ENCODE data around the gene OR2AT4.

OR2AT4 gene

DNA sequence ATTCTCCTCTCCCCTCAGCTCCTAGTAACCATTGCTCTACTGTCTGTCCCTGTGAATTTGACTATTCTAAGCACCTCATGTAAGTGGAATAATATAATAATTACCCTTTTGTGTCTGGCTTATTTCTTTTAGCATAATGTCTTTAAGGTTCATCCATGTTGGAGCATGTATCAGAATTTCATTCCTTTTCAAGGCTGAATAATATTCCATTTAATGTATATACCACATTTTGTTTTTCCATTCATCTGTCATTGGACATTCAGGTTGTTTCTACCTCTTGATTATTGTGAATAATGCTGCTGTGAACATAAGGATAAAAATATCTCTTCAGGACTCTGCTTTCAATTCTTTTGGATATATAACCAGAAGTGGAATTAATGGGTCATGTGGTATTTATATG is 28.1 kb downstream of the OR2AT4 start:
- TF ChIP-seq, protein P1, sequence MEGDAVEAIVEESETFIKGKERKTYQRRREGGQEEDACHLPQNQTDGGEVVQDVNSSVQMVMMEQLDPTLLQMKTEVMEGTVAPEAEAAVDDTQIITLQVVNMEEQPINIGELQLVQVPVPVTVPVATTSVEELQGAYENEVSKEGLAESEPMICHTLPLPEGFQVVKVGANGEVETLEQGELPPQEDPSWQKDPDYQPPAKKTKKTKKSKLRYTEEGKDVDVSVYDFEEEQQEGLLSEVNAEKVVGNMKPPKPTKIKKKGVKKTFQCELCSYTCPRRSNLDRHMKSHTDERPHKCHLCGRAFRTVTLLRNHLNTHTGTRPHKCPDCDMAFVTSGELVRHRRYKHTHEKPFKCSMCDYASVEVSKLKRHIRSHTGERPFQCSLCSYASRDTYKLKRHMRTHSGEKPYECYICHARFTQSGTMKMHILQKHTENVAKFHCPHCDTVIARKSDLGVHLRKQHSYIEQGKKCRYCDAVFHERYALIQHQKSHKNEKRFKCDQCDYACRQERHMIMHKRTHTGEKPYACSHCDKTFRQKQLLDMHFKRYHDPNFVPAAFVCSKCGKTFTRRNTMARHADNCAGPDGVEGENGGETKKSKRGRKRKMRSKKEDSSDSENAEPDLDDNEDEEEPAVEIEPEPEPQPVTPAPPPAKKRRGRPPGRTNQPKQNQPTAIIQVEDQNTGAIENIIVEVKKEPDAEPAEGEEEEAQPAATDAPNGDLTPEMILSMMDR (conservative IDR thresholded peaks at IDR 0.05; ENCODE audit: low read length), result no peak
- H3K4me3 ChIP-seq (ENCODE audit: low read length), result no peak overlapping the region
- no peak for DNase-seq (ENCODE audit: low read depth)

DNA sequence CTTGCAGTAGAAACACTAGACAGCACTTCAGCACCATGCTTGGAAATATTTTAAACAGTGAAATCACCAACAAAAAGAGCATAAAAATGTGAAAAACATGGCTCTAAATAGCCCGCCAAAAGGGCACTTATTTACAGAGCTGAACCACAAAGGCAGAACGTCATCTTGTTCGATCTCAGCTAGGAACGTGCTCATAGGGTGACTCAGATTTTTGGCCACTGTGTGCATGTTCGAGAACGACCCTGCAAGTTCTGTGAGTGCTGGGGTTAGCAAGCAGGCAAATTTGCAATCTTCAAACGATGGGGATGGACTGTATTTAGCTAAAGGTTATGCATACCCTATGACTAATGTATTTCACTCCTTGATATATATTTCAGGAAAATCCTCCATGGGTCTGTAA is 30.6 kb downstream of the OR2AT4 start:
- H3K4me3 ChIP-seq (ENCODE audit: low read length), result no peak overlapping the region
- TF ChIP-seq, protein P1 (conservative IDR thresholded peaks at IDR 0.05; ENCODE audit: low read length), result no peak
- DNase-seq (ENCODE audit: low read depth), result no peak

GRCh38 chr11:75063741-75064314 is 32.8 kb downstream of the OR2AT4 start:
- no peak for DNase-seq (ENCODE audit: low read depth)
- TF ChIP-seq, protein P1 (conservative IDR thresholded peaks at IDR 0.05; ENCODE audit: low read length), result no peak
- no peak overlapping the region for H3K4me3 ChIP-seq (ENCODE audit: low read length)

DNA sequence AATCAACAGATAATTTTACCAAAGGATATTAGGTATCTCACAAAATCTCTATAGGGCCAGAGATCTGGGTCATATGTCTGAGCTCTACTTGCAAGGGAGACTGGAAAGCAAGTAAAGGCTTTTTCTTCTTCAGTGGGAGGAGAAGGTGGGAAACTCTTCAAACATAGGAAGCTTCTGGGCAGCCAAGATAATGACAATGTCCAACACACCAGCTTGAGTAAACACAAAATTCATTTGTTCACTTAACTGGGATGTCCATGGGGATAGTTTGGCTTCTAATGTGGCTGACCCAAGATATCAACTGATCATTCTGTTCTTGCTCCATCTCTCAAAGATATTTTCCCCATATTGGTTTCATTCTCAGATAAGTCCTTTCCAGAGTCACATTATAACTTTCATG is 37.4 kb downstream of the OR2AT4 start:
- DNase-seq (ENCODE audit: low read depth), result no peak
- no peak overlapping the region for H3K4me3 ChIP-seq (ENCODE audit: low read length)
- TF ChIP-seq, protein P1 (conservative IDR thresholded peaks at IDR 0.05; ENCODE audit: low read length), result no peak

- no peak for DNase-seq (ENCODE audit: low read depth)
- TF ChIP-seq, protein P1 (conservative IDR thresholded peaks at IDR 0.05; ENCODE audit: low read length), result no peak
- no peak overlapping the region for H3K4me3 ChIP-seq (ENCODE audit: low read length)
Measured at GRCh38 chr11:75056814-75057213, 39.9 kb downstream of the OR2AT4 start.

DNA sequence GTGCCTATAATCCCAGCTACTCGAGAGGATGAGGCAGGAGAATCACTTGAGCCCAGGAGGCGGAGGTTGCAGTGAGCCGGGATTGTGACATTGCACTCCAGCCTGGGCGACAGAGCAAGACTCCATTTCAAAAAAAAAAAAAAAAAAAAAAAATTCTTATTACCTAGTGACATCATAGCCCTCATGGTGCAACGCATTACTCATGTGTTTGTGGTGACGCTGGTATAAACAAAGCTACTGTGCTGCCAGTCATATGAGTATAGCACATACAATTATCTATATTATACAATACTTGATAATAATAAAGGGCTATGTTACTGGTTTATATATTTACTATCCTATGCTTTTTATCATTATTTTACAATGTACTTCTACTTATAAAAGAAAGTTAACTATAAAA is 41.2 kb downstream of the OR2AT4 start:
- DNase-seq (ENCODE audit: low read depth), result no peak
- TF ChIP-seq, protein P1 (conservative IDR thresholded peaks at IDR 0.05; ENCODE audit: low read length), result no peak
- H3K4me3 ChIP-seq (ENCODE audit: low read length), result no peak overlapping the region

DNA sequence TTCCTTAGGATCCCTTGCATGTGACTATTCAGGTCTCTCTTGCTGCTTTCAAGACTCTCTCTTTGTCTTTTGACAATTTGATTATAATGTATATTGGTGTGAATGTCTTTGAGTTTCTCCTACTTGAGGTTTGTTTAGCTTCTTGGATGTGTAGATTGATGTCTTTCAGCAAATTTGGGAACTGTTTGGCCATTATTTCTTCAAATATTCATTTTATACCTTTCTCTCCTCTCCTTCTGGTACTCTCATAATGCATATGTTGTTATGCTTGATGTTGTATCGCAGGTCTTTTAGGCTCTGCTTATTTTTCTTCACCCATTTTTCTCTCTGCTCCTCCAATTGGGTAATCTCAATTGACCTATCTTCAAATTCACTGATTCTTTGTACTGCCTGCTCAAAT is 44.2 kb downstream of the OR2AT4 start:
- no peak overlapping the region for H3K4me3 ChIP-seq (ENCODE audit: low read length)
- TF ChIP-seq, protein P1 (conservative IDR thresholded peaks at IDR 0.05; ENCODE audit: low read length), result no peak
- DNase-seq (ENCODE audit: low read depth), result no peak
